ENCODE data around the gene DENND1A.

Gene DENND1A

DNA sequence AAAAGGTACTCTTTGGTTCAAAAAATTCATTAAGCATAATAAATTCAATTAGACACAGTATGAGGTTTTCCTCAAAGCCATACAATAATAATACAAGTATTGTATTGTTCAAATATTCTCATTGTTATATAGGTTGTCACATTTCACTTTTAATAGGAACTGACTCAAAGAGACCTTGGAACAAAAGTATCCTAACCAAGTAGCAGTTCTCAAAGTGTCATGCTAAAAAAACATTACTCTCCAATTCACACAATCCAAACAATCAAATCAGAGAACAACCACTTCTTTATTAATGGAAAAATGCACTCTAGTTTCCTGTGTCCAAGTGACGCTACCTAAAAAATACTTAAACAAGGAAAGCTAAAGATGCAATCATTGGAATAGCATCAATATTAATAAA is 115.4 kb downstream of the DENND1A start:
- no peak overlapping the region for H3K14ac ChIP-seq (ENCODE audit: low read length)
- no peak overlapping the region for H3K18ac ChIP-seq (ENCODE audit: low read length)
- no peak overlapping the region for H3K4me2 ChIP-seq (ENCODE audit: insufficient read depth, low read length, poor library complexity, severe bottlenecking)
- H3K4me3 ChIP-seq (ENCODE audit: low read length in 2 of 2) = no peak overlapping the region
- H3K4ac ChIP-seq (ENCODE audit: low read length) = no peak overlapping the region
- WGBS, 2 donors (ENCODE audit: extremely low coverage in 2 of 2, insufficient read length in 2 of 2, insufficient replicate concordance in 1 of 2) = no CpG with 5 or more reads among the region's 1 CpG
- peaks cover 2% of the 10 kb centered on the region for H3K79me1 ChIP-seq (ENCODE audit: low read depth, low read length)
- no peak overlapping the region for H3K23ac ChIP-seq (ENCODE audit: low read depth, low read length, poor library complexity)
- H3K27me3 ChIP-seq (ENCODE audit: control insufficient read depth in 3 of 3, insufficient read depth in 3 of 3, low read depth in 1 of 3, low read length in 3 of 3) = peaks cover 0 to 1% (median 0%) of the 10 kb centered on the region in 3 experiments
- H2BK120ac ChIP-seq (ENCODE audit: low read depth, low read length) = no peak overlapping the region
- no peak overlapping the region for H4K91ac ChIP-seq (ENCODE audit: low read depth, low read length, poor library complexity)
- no peak overlapping the region for H2BK12ac ChIP-seq (ENCODE audit: low read length)
- no peak overlapping the region for H2AK5ac ChIP-seq (ENCODE audit: low read depth, low read length)
- no peak overlapping the region for H3K9ac ChIP-seq (ENCODE audit: low read depth, low read length, poor library complexity)
- no peak overlapping the region for H2AFZ ChIP-seq (ENCODE audit: low read length)
- no peaks in the 10 kb centered on the region for H3K36me3 ChIP-seq (replicated peaks in 1 of 2; ENCODE audit: control insufficient read depth in 2 of 2, insufficient read depth in 2 of 2, low read length in 2 of 2)
- H2BK5ac ChIP-seq (ENCODE audit: low read length) = no peak overlapping the region
- DNase-seq (ENCODE audit: low spot score) = no peak
- no peak overlapping the region for H4K8ac ChIP-seq (ENCODE audit: low read depth, low read length)
- no peaks in the 10 kb centered on the region for H3K4me1 ChIP-seq (ENCODE audit: control insufficient read depth in 2 of 2, insufficient read depth in 1 of 2, low read depth in 1 of 2, low read length in 2 of 2)
- H2BK15ac ChIP-seq (ENCODE audit: low read length) = no peak overlapping the region
- H3K9me3 ChIP-seq (replicated peaks in 1 of 2; ENCODE audit: control insufficient read depth in 2 of 2, insufficient read depth in 1 of 2, low read depth in 1 of 2, low read length in 2 of 2) = no peaks in the 10 kb centered on the region
- H3K27ac ChIP-seq (replicated peaks; ENCODE audit: low read length) = no peak overlapping the region

GRCh38 chr9:123812984-123813383 is 116.9 kb downstream of the DENND1A start:
- no peak overlapping the region for H3K9ac ChIP-seq (ENCODE audit: low read depth, low read length, poor library complexity)
- H3K27ac ChIP-seq (replicated peaks; ENCODE audit: low read length) = no peak overlapping the region
- no peak overlapping the region for H2AFZ ChIP-seq (ENCODE audit: low read length)
- no peak overlapping the region for H2AK5ac ChIP-seq (ENCODE audit: low read depth, low read length)
- no peak overlapping the region for H4K8ac ChIP-seq (ENCODE audit: low read depth, low read length)
- H2BK120ac ChIP-seq (ENCODE audit: low read depth, low read length) = no peak overlapping the region
- H2BK15ac ChIP-seq (ENCODE audit: low read length) = no peak overlapping the region
- no peak overlapping the region for H3K4ac ChIP-seq (ENCODE audit: low read length)
- H3K4me3 ChIP-seq (ENCODE audit: low read length in 2 of 2) = no peak overlapping the region
- no peaks in the 10 kb centered on the region for H3K4me1 ChIP-seq (ENCODE audit: control insufficient read depth in 2 of 2, insufficient read depth in 1 of 2, low read depth in 1 of 2, low read length in 2 of 2)
- H3K9me3 ChIP-seq (replicated peaks in 1 of 2; ENCODE audit: control insufficient read depth in 2 of 2, insufficient read depth in 1 of 2, low read depth in 1 of 2, low read length in 2 of 2) = no peaks in the 10 kb centered on the region
- peaks cover 0 to 1% (median 0%) of the 10 kb centered on the region in 3 experiments for H3K27me3 ChIP-seq (ENCODE audit: control insufficient read depth in 3 of 3, insufficient read depth in 3 of 3, low read depth in 1 of 3, low read length in 3 of 3)
- WGBS, 2 donors (ENCODE audit: extremely low coverage in 2 of 2, insufficient read length in 2 of 2, insufficient replicate concordance in 1 of 2) = no CpG with 5 or more reads among the region's 3 CpGs
- no peak for DNase-seq (ENCODE audit: low spot score)
- H3K36me3 ChIP-seq (replicated peaks in 1 of 2; ENCODE audit: control insufficient read depth in 2 of 2, insufficient read depth in 2 of 2, low read length in 2 of 2) = no peaks in the 10 kb centered on the region
- no peak overlapping the region for H3K18ac ChIP-seq (ENCODE audit: low read length)
- peaks cover 2% of the 10 kb centered on the region for H3K79me1 ChIP-seq (ENCODE audit: low read depth, low read length)
- H3K4me2 ChIP-seq (ENCODE audit: insufficient read depth, low read length, poor library complexity, severe bottlenecking) = no peak overlapping the region
- H2BK12ac ChIP-seq (ENCODE audit: low read length) = peak overlapping the region; percentile 10
- no peak overlapping the region for H3K23ac ChIP-seq (ENCODE audit: low read depth, low read length, poor library complexity)
- H2BK5ac ChIP-seq (ENCODE audit: low read length) = no peak overlapping the region
- no peak overlapping the region for H3K14ac ChIP-seq (ENCODE audit: low read length)
- H4K91ac ChIP-seq (ENCODE audit: low read depth, low read length, poor library complexity) = no peak overlapping the region

DNA sequence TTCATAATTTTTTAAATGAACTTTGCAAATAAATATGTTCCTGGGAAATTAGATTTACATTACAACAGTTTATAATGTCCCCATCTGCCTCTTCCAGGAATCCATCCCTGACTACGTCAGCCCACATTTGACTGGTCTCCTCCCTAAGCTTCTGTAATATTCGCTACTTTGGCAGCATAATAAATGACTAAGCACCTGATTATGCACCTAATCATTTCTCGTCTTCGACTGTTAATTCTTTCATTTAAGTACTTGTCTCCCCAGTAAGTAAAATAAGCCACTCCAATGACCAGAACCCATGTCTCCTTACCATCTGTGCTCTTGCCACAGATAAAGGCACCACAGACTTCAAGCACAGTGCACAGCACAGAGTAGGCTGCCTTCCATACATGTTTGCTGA is 122.7 kb downstream of the DENND1A start:
- Histone ChIP-seq H3K27me3 (ENCODE audit: control insufficient read depth in 3 of 3, insufficient read depth in 3 of 3, low read depth in 1 of 3, low read length in 3 of 3) (no peaks in the 10 kb centered on the region), H3K4me2 (ENCODE audit: insufficient read depth, low read length, poor library complexity, severe bottlenecking) (no peak overlapping the region), H3K36me3 (replicated peaks in 1 of 2; ENCODE audit: control insufficient read depth in 2 of 2, insufficient read depth in 2 of 2, low read length in 2 of 2) (no peaks in the 10 kb centered on the region), H2BK15ac (ENCODE audit: low read length) (no peak overlapping the region), H3K79me1 (ENCODE audit: low read depth, low read length) (no peaks in the 10 kb centered on the region), H2BK5ac (ENCODE audit: low read length) (no peak overlapping the region), H3K9me3 (replicated peaks in 1 of 2; ENCODE audit: control insufficient read depth in 2 of 2, insufficient read depth in 1 of 2, low read depth in 1 of 2, low read length in 2 of 2) (peaks cover 0 to 2% of the 10 kb centered on the region in 2 donors), H3K23ac (ENCODE audit: low read depth, low read length, poor library complexity) (no peak overlapping the region), H2AK5ac (ENCODE audit: low read depth, low read length) (no peak overlapping the region), H3K27ac (replicated peaks; ENCODE audit: low read length) (no peak overlapping the region), H3K9ac (ENCODE audit: low read depth, low read length, poor library complexity) (no peak overlapping the region), H3K4me3 (ENCODE audit: low read length in 2 of 2) (no peak overlapping the region), H3K14ac (ENCODE audit: low read length) (no peak overlapping the region), H3K18ac (ENCODE audit: low read length) (no peak overlapping the region), H4K91ac (ENCODE audit: low read depth, low read length, poor library complexity) (no peak overlapping the region), H2BK120ac (ENCODE audit: low read depth, low read length) (no peak overlapping the region), H2BK12ac (ENCODE audit: low read length) (no peak overlapping the region), H3K4ac (ENCODE audit: low read length) (no peak overlapping the region), H4K8ac (ENCODE audit: low read depth, low read length) (no peak overlapping the region), H3K4me1 (ENCODE audit: control insufficient read depth in 2 of 2, insufficient read depth in 1 of 2, low read depth in 1 of 2, low read length in 2 of 2) (no peaks in the 10 kb centered on the region), H2AFZ (ENCODE audit: low read length) (no peak overlapping the region)
- no CpG with 5 or more reads among the region's 4 CpGs for WGBS, 2 donors (ENCODE audit: extremely low coverage in 2 of 2, insufficient read length in 2 of 2, insufficient replicate concordance in 1 of 2)
- DNase-seq (ENCODE audit: low spot score) = no peak

GRCh38 chr9:123806829-123807228 is 123.1 kb downstream of the DENND1A start:
- Histone ChIP-seq H2AK5ac (ENCODE audit: low read depth, low read length) (no peak overlapping the region), H3K9me3 (replicated peaks in 1 of 2; ENCODE audit: control insufficient read depth in 2 of 2, insufficient read depth in 1 of 2, low read depth in 1 of 2, low read length in 2 of 2) (peaks cover 0 to 2% of the 10 kb centered on the region in 2 donors), H3K36me3 (replicated peaks in 1 of 2; ENCODE audit: control insufficient read depth in 2 of 2, insufficient read depth in 2 of 2, low read length in 2 of 2) (no peaks in the 10 kb centered on the region), H3K27me3 (ENCODE audit: control insufficient read depth in 3 of 3, insufficient read depth in 3 of 3, low read depth in 1 of 3, low read length in 3 of 3) (no peaks in the 10 kb centered on the region), H3K4me2 (ENCODE audit: insufficient read depth, low read length, poor library complexity, severe bottlenecking) (no peak overlapping the region), H4K91ac (ENCODE audit: low read depth, low read length, poor library complexity) (no peak overlapping the region), H2AFZ (ENCODE audit: low read length) (no peak overlapping the region), H3K4me3 (ENCODE audit: low read length in 2 of 2) (no peak overlapping the region), H4K8ac (ENCODE audit: low read depth, low read length) (no peak overlapping the region), H3K27ac (replicated peaks; ENCODE audit: low read length) (no peak overlapping the region), H2BK5ac (ENCODE audit: low read length) (no peak overlapping the region), H2BK120ac (ENCODE audit: low read depth, low read length) (no peak overlapping the region), H3K14ac (ENCODE audit: low read length) (no peak overlapping the region), H3K4me1 (ENCODE audit: control insufficient read depth in 2 of 2, insufficient read depth in 1 of 2, low read depth in 1 of 2, low read length in 2 of 2) (peaks cover 0 to 2% of the 10 kb centered on the region in 2 donors), H2BK12ac (ENCODE audit: low read length) (no peak overlapping the region), H3K79me1 (ENCODE audit: low read depth, low read length) (no peaks in the 10 kb centered on the region), H3K9ac (ENCODE audit: low read depth, low read length, poor library complexity) (no peak overlapping the region), H3K18ac (ENCODE audit: low read length) (no peak overlapping the region), H2BK15ac (ENCODE audit: low read length) (no peak overlapping the region), H3K4ac (ENCODE audit: low read length) (no peak overlapping the region), H3K23ac (ENCODE audit: low read depth, low read length, poor library complexity) (no peak overlapping the region)
- no peak for DNase-seq (ENCODE audit: low spot score)

Measured in neuronal stem cell (in vitro differentiated cells).